Measurements from ENCODE around the gene MORC1.

The MORC1 gene

DNA sequence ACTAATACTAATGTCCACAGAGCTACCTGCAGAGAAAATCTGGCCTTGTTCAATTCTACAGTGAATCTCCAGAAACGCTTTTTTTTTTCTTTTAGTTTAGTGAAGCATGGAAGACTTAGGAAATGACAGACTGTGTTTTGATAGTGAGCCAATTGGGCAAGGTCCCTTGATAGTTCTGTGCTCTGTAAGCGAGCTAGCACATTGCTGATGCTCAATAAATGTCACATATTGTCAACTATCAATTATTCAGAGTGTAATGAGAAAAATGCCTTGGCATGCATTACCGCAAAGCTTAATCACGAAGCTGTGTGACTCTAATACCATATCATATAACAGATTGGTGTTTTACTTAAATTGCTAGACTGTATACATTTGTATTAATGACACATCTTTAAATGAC is 13.3 kb upstream of the MORC1 start:
- Histone ChIP-seq H3K9me3 (ENCODE audit: insufficient read depth, low read length) (no peaks in the 10 kb centered on the region), H3K4me1 (ENCODE audit: low read length) (no peaks in the 10 kb centered on the region), H3K9ac (ENCODE audit: low read length) (no peak overlapping the region), H2AFZ (ENCODE audit: low read depth, low read length) (no peak overlapping the region), H3K27me3 (ENCODE audit: low read depth, low read length) (no peaks in the 10 kb centered on the region), H4K20me1 (ENCODE audit: insufficient read depth, low read length) (no peaks in the 10 kb centered on the region), H3K4me3 (ENCODE audit: low read length) (no peak overlapping the region), H3K79me2 (ENCODE audit: low read length) (no peaks in the 10 kb centered on the region), H3K36me3 (replicated peaks; ENCODE audit: low read depth, low read length) (no peaks in the 10 kb centered on the region), H3K4me2 (ENCODE audit: low read length) (no peak overlapping the region), H3K27ac (ENCODE audit: low read length) (no peak overlapping the region)
- no peak for TF ChIP-seq EZH2phosphoT487 (IDR thresholded peaks at IDR 0.05; ENCODE audit: low read depth)
- TF ChIP-seq, protein P1, sequence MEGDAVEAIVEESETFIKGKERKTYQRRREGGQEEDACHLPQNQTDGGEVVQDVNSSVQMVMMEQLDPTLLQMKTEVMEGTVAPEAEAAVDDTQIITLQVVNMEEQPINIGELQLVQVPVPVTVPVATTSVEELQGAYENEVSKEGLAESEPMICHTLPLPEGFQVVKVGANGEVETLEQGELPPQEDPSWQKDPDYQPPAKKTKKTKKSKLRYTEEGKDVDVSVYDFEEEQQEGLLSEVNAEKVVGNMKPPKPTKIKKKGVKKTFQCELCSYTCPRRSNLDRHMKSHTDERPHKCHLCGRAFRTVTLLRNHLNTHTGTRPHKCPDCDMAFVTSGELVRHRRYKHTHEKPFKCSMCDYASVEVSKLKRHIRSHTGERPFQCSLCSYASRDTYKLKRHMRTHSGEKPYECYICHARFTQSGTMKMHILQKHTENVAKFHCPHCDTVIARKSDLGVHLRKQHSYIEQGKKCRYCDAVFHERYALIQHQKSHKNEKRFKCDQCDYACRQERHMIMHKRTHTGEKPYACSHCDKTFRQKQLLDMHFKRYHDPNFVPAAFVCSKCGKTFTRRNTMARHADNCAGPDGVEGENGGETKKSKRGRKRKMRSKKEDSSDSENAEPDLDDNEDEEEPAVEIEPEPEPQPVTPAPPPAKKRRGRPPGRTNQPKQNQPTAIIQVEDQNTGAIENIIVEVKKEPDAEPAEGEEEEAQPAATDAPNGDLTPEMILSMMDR (IDR thresholded peaks at IDR 0.05; ENCODE audit: low read depth, low read length) = no peak

DNA sequence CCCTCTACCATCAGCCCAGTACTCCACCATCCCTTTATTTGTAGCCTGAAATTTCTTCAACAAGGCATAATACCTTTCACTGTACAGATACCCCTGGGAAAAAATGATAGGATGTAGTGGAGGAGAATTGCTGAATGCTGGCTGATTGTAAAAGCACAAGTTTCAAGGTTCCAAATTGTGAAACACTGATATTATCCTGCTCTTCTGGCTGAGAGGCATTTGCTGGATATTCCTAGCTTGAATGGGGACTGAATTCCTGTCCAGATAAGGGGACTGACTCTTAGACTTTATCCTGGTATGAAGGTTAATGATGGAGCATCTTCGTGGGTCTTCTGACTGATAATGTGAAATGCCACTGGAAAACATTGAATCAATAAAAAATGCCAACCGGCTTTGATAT is 9.6 kb upstream of the MORC1 start:
- Histone ChIP-seq H3K27me3 (ENCODE audit: low read depth, low read length) (no peaks in the 10 kb centered on the region), H3K4me1 (ENCODE audit: low read length) (peaks cover 4% of the 10 kb centered on the region), H3K9ac (ENCODE audit: low read length) (no peak overlapping the region), H4K20me1 (ENCODE audit: insufficient read depth, low read length) (no peaks in the 10 kb centered on the region), H3K79me2 (ENCODE audit: low read length) (no peaks in the 10 kb centered on the region), H3K4me3 (ENCODE audit: low read length) (no peak overlapping the region), H2AFZ (ENCODE audit: low read depth, low read length) (no peak overlapping the region), H3K36me3 (replicated peaks; ENCODE audit: low read depth, low read length) (no peaks in the 10 kb centered on the region), H3K9me3 (ENCODE audit: insufficient read depth, low read length) (no peaks in the 10 kb centered on the region), H3K27ac (ENCODE audit: low read length) (no peak overlapping the region), H3K4me2 (ENCODE audit: low read length) (no peak overlapping the region)
- no peak for TF ChIP-seq EZH2phosphoT487 (IDR thresholded peaks at IDR 0.05; ENCODE audit: low read depth)
- TF ChIP-seq, protein P1 (IDR thresholded peaks at IDR 0.05; ENCODE audit: low read depth, low read length) = no peak

DNA sequence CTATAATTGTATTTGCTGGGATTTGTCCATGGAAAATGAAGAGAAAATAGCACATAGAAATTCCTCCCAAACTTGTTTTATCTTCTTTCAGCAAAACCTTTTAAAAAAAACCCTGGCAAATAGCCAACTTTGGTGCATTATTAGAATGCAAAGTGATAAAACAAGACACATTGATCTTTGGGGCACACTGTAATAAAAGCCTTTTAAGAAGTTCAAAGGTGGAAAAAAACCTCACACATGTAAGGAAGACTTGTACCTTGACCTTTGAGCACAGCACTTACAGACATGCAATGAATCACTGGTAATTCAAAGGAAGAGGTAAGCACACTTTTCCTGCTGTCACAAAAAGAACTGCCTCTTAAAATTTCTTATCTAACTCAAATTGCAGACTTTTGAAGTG is 8.0 kb upstream of the MORC1 start:
- Histone ChIP-seq H3K4me3 (ENCODE audit: low read length) (no peak overlapping the region), H3K27me3 (ENCODE audit: low read depth, low read length) (no peaks in the 10 kb centered on the region), H4K20me1 (ENCODE audit: insufficient read depth, low read length) (no peaks in the 10 kb centered on the region), H3K4me1 (ENCODE audit: low read length) (peaks cover 7% of the 10 kb centered on the region), H3K36me3 (replicated peaks; ENCODE audit: low read depth, low read length) (no peaks in the 10 kb centered on the region), H2AFZ (ENCODE audit: low read depth, low read length) (no peak overlapping the region), H3K79me2 (ENCODE audit: low read length) (no peaks in the 10 kb centered on the region), H3K27ac (ENCODE audit: low read length) (no peak overlapping the region), H3K4me2 (ENCODE audit: low read length) (no peak overlapping the region), H3K9ac (ENCODE audit: low read length) (no peak overlapping the region), H3K9me3 (ENCODE audit: insufficient read depth, low read length) (no peaks in the 10 kb centered on the region)
- TF ChIP-seq, protein P1 (IDR thresholded peaks at IDR 0.05; ENCODE audit: low read depth, low read length) = no peak
- TF ChIP-seq EZH2phosphoT487 (IDR thresholded peaks at IDR 0.05; ENCODE audit: low read depth) = no peak

DNA sequence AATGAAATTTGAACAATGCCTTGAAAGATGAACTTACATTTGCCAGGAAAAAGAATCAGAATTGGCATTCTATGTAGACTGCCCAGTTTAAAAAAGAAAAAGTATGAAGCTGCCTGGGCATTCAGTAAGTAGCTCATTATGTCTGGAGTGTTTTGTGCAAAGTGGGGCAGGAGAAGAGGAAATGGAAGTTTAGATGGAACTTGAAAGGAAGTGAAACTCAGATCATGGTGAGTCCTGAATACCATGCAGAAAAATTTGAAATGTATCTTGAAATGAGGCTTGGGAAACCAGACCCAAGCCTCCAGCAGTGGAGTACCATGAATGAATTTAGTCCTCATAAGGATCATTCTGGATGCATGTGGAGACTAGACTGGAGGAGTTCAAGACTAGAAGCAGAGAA is 4.8 kb upstream of the MORC1 start:
- Histone ChIP-seq H3K27ac (ENCODE audit: low read length) (no peak overlapping the region), H3K4me2 (ENCODE audit: low read length) (no peak overlapping the region), H3K9ac (ENCODE audit: low read length) (no peak overlapping the region), H3K79me2 (ENCODE audit: low read length) (no peaks in the 10 kb centered on the region), H2AFZ (ENCODE audit: low read depth, low read length) (no peak overlapping the region), H3K4me1 (ENCODE audit: low read length) (peaks cover 7% of the 10 kb centered on the region), H4K20me1 (ENCODE audit: insufficient read depth, low read length) (no peaks in the 10 kb centered on the region), H3K9me3 (ENCODE audit: insufficient read depth, low read length) (no peaks in the 10 kb centered on the region), H3K36me3 (replicated peaks; ENCODE audit: low read depth, low read length) (no peaks in the 10 kb centered on the region), H3K27me3 (ENCODE audit: low read depth, low read length) (no peaks in the 10 kb centered on the region), H3K4me3 (ENCODE audit: low read length) (no peak overlapping the region)
- TF ChIP-seq EZH2phosphoT487 (IDR thresholded peaks at IDR 0.05; ENCODE audit: low read depth) = no peak
- TF ChIP-seq, protein P1 (IDR thresholded peaks at IDR 0.05; ENCODE audit: low read depth, low read length) = no peak

All from OCI-LY3 (cell line).